ENCODE results near the gene NEDD9.

- TF ChIP-seq RAD21 (IDR thresholded peaks at IDR 0.05) (no peak), REST (IDR thresholded peaks at IDR 0.05) (no peak), CTCF (IDR thresholded peaks at IDR 0.05; ENCODE audit: low read depth, low read length, missing input control) (no peak), MAX (IDR thresholded peaks at IDR 0.05) (no peak), GABPA (IDR thresholded peaks at IDR 0.05 in 1 of 2, conservative IDR thresholded peaks at IDR 0.05 in 1 of 2) (no peak), SP1 (IDR thresholded peaks at IDR 0.05) (no peak), EGR1 (IDR thresholded peaks at IDR 0.05; ENCODE audit: low read depth in 2 of 2) (no peak), RXRA (IDR thresholded peaks at IDR 0.05) (no peak)
Measured at GRCh38 chr6:11223286-11223864, 9.1 kb downstream of the NEDD9 start.

Data from liver (tissue), 3 donors.